Effector memory CD4-positive, alpha-beta T cell (primary cell): ENCODE data around the gene TMEM63B.

Source experiments
- DNase-seq, 3 donors: peaks; one replicate each; pipeline ENCODE4 v3.0.0-alpha.2; 2020
- H3K27ac ChIP-seq: 2 replicates; pipeline ENCODE4 v1.7.0; 2013; ENCODE audit warnings: mild to moderate bottlenecking, low read length, moderate library complexity; ENCODE audit not compliant: insufficient read depth, poor library complexity, severe bottlenecking
- H3K27me3 ChIP-seq: replicated peaks from 2 replicates; pipeline ENCODE4 v1.7.0; 2013; ENCODE audit warnings: mild to moderate bottlenecking, low read length; ENCODE audit not compliant: insufficient read depth, control insufficient read depth, poor library complexity, severe bottlenecking
- H3K36me3 ChIP-seq: 2 replicates; pipeline ENCODE4 v1.7.0; 2013; ENCODE audit warnings: mild to moderate bottlenecking, low read length, moderate library complexity; ENCODE audit not compliant: control insufficient read depth, insufficient read depth
- H3K4me1 ChIP-seq: 2 replicates; pipeline ENCODE4 v1.7.0; 2013; ENCODE audit warnings: low read length, mild to moderate bottlenecking; ENCODE audit not compliant: control insufficient read depth, insufficient read depth, poor library complexity, severe bottlenecking
- H3K4me3 ChIP-seq: 2 replicates; pipeline ENCODE4 v1.7.0; 2013; ENCODE audit warnings: low read length, low read depth, mild to moderate bottlenecking; ENCODE audit not compliant: insufficient read depth, poor library complexity, severe bottlenecking
- H3K9me3 ChIP-seq: 2 replicates; pipeline ENCODE4 v1.7.0; 2013; ENCODE audit warnings: mild to moderate bottlenecking, low read length, moderate library complexity; ENCODE audit not compliant: control insufficient read depth

The TMEM63B gene

GRCh38 chr6:44201638-44202303 lies 74.4 kb downstream of the TMEM63B start:
- Histone ChIP-seq H3K4me1 (no peaks in the 10 kb centered on the region), H3K27me3 (no peaks in the 10 kb centered on the region), H3K36me3 (no peaks in the 10 kb centered on the region), H3K27ac (no peak overlapping the region), H3K4me3 (no peak overlapping the region), H3K9me3 (no peaks in the 10 kb centered on the region)
- no peak for DNase-seq

- Histone ChIP-seq H3K9me3 (no peaks in the 10 kb centered on the region), H3K4me1 (no peaks in the 10 kb centered on the region), H3K36me3 (no peaks in the 10 kb centered on the region), H3K27me3 (no peaks in the 10 kb centered on the region), H3K27ac (no peak overlapping the region), H3K4me3 (no peak overlapping the region)
- DNase-seq, result no peak
Observed at GRCh38 chr6:44202332-44202971, 75.1 kb downstream of the TMEM63B start.

GRCh38 chr6:44202972-44203750 lies 75.8 kb downstream of the TMEM63B start:
- Histone ChIP-seq H3K27me3 (no peaks in the 10 kb centered on the region), H3K27ac (no peak overlapping the region), H3K9me3 (no peaks in the 10 kb centered on the region), H3K36me3 (no peaks in the 10 kb centered on the region), H3K4me1 (no peaks in the 10 kb centered on the region), H3K4me3 (no peak overlapping the region)
- DNase-seq, result no peak

GRCh38 chr6:44203955-44204354 lies 76.6 kb downstream of the TMEM63B start:
- H3K36me3 ChIP-seq, result no peaks in the 10 kb centered on the region
- DNase-seq, result no peak
- H3K27ac ChIP-seq, result no peak overlapping the region
- H3K27me3 ChIP-seq, result no peaks in the 10 kb centered on the region
- H3K9me3 ChIP-seq, result no peaks in the 10 kb centered on the region
- H3K4me3 ChIP-seq, result no peak overlapping the region
- H3K4me1 ChIP-seq, result no peaks in the 10 kb centered on the region
